HG03469 (cell line): Measurements from ENCODE around the gene DHH.

Experiments used
- ATAC-seq: cut with Tn5 transposase; IDR thresholded peaks from one replicate; pipeline ENCODE4 v1.9.1; 2021; ENCODE audit warnings: mild to moderate bottlenecking, moderate library complexity, moderate number of reproducible peaks; ENCODE audit not compliant: unreplicated experiment

DHH gene

DNA sequence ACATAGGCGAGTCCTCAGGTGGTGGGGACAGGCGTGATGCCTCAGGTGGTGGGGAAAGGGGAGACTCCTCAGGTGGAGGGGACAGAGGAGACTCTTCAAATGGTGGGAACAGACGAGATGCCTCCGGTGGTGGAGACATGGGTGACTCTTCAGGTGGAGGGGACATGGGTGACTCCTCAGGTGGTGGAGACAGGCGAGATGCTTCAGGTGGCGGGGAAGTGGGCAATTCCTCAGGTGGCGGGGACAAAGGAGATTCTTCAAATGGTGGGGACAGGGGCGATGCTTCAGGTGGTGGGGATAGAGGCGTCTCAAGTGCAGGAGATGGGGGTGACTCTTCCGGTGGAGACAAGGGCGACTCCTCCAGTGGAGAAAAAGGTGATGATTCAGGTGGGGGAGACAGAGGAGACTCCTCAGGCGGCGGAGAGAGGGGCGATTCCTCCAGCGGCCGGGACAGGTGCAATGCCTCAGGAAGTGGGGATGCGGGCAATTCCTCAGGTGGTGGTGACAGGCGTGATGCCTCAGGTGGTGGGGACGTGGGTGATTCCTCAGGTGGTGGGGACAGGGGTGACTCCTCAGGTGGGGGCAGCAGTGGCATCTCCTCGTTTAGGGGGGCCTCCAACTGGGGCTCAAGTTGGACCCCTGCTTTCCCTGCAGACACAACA is 42.7 kb downstream of the DHH start:
- ATAC-seq = no peak

DNA sequence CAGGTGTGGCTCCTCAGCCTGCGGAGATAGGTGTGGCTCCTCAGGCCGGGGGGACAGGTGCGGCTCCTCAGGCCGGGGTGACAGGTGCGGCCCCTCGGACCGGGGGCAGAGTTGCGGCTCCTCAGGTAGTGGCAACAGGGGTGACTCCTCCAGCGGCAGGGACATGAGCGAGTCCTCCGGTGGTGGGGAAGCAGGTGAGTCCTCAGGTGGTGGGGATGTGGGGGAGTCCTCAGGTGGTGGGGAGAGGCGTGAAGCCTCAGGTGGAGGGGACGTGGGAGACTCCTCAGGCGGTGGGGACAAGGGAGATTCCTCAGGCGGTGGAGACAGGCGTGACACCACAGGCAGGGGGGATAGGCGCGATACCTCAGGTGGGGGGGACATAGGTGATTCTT is 43.2 kb downstream of the DHH start:
- no peak for ATAC-seq

DNA sequence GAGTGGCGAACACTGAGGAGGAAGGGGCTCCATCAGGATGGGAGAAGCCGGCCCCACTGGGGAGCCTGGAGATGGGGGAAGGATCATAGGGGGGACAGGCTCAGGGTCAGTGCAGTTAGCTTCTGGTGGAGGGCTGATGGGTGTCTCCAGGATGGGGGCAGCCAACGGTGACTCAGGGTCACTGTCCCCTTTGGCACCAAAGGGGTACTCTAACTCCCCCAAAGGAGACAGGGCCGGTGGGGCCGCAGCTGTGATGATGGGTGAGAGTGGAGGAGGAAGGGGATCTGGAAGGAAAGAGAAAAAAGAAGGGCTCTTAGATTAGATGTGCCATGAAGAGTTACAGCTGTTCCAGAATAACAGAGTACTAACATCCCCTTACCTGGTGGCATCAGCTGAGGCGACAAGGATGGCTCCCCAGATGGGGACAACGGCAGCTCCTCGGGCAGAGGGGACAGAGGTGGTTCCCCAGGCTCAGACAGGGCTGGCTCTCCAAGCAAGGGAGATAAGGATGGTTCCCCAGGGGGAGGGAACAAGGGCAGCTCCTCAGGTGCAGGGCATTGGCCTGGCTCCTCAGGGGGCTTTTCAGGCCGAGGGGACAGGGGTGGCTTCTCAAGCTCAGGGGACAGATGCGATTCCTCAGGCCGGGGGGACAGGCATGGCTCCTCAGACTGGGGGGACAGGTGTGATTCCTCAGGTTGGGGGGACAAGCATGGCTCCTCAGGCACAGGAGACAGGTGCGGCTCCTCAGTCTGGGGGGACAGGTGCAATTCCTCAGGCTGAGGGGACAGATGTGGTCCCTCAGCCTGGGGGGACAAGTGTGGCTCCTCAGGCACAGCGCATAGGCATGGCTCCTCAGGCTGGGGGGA is 43.9 kb downstream of the DHH start:
- ATAC-seq = no peak

DNA sequence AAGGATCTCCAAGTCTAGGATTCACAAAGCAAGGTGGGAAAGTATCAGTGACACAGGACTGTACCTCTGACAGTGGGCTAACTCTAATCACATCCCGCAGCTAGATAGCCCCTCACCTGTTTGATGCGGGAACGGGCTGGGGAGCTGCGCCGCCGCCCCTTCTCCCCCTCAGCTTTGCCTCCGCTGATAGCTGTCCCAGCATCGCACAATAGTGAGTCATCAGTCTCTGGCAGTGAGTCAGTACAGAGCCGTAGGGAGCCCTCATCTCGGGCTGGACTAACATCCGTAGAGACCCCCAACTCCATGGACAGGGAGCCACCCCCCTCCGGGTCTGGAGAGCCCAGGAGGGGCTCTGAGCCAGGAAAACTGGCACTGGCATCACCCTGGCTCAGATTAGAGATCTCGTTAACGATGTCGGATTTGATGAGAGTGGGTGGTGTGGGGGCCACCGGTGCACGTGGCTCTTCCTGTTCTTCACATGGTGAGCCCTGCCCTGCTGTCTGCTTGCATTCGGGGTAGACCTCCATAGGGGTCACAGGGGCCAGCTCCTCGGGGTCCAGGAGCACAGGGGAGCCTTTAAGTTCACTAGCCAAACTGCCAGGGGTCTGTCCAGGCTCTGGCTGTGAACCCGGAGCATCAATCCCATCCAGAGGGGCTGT is 44.9 kb downstream of the DHH start:
- no peak for ATAC-seq

DNA sequence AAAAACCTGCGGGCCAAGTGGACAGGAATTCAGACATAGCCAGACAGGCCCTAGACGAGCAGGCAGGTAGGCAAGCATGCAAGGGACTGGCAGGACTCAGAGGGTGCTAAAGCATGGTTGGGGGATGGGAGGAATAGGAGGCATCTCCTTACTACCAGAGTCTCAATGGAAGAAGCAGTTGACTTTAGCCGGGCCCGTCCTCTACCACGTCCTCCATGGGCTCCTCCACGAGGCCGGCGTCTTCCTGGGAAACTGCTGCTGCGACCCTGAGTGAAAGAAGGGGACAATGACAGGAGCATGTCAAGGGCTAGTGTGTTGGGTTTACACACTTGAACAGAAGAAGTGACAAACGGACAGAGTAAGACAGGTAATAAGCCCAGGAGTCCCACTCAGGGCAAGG is 45.6 kb downstream of the DHH start:
- ATAC-seq = no peak

DNA sequence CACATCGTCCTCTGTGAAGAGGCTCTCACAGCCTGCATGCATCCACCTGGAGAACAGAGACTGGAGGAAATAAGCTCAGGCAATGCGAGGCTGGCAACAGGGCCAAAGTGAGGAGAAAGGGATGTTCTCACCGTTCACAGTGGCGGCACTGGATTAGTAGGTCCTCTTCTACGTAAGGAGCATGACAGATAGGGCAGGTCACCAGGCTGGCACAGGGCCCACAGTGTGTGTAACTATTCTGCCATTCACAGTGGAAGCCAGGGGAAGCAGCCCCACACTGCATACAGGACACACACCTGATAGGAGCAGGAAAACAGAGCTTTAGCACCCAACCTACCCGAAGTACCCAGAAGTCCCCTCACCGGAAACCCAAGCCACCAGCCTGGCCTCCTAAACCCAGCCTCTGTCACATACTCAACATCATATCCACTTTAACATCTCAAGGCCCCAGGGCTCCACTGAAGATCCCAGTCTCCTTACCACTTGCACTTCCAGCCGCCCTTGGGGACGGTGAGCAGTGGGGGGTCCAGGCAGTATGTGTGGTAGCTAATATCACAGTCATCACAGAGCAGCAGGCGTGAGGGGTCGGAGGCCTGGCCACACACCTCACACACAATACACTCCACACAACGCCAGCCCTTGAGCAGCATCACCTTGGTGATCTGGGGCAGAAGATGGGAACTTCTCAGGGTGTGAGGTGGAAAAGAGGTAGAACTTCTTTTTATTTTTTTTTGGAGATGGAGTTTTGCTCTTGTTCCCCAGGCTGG is 48.3 kb downstream of the DHH start:
- no peak for ATAC-seq

DNA sequence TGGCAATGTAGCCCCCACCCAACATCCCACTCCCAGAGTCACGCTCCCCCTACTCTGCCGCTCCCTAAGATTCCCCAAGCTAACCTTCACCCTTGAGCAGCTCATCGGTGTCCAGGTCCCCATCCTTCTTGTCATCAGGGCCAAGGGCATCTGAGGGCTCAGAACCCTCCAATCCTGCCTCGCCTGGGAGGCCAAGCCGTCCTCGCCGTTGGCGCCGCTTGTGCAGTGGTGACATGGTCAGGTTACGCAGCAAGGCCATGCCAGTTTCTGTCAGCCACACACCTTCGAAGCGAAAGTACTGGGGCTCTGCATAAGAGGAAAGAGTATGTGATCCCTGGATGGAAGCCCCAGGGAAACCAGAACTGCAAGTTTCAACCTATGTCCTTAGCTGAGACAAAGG is 49.9 kb downstream of the DHH start:
- ATAC-seq = no peak

DNA sequence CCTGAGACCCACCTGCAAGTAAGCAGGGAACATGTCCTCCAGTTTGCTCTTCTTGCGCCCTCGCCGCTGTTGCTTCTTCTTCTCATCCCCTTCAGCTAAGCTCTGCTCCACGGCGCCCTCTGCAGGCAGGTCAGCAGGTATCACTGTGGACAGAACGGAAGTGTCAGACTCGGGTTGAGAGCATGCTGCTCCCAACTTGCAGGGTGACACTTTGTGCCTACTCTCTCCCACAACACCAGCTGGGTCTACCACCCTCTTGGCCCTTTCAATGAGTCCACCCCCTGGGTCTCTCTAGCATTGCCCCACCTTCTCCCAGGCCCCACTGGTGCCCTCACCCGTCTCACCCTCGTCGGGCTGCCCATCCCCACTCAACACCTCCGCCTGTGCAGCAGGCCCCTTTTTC is 50.7 kb downstream of the DHH start:
- ATAC-seq = no peak

DNA sequence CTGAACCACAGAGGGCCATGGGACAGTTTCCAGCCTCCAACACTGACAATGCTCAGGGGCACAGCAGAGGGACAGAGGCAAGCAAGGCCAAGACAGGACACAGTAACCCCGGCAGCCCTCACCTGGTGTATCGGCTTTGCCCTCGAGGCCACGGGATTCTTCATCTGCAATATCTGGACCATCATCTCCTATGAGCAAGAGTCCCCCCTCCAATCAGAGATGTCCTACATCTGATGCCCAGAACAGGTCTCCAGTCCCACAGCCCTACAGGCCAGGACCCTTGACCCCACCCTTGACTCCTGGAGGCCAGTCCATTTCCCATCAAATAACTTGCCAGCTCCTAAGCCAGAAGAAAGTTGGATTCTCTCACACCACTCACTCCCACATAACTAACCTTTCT is 51.4 kb downstream of the DHH start:
- ATAC-seq = no peak

DNA sequence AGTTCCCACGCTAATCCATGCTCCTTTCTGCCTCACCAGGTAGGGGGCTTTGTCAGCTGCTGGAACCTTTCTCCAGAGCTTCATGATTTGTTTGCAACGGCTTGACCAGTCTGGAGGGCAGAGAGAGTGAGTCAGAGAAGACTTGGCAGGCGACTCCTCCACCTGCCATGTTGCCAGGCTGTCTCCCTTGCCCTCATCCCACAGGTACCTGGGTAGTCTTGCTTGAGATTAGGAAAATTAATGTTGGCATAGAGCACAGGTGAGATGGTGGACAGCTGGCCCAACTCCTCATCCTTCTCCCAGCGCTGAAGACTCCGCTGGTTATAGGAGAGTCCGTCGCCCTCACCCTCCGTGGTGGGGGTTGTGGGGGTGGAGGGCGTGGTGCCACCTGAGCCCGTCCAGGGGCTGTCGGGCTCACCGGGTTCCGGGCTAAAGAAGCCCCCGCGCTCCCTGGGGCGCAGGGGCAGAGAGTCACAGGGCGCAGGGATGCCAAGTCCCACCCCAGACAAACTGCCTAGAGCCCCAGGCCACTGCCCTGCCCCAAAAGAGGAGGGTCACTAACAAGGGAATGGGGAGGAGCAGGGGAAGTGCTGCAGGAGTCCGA is 52.6 kb downstream of the DHH start:
- no peak for ATAC-seq

DNA sequence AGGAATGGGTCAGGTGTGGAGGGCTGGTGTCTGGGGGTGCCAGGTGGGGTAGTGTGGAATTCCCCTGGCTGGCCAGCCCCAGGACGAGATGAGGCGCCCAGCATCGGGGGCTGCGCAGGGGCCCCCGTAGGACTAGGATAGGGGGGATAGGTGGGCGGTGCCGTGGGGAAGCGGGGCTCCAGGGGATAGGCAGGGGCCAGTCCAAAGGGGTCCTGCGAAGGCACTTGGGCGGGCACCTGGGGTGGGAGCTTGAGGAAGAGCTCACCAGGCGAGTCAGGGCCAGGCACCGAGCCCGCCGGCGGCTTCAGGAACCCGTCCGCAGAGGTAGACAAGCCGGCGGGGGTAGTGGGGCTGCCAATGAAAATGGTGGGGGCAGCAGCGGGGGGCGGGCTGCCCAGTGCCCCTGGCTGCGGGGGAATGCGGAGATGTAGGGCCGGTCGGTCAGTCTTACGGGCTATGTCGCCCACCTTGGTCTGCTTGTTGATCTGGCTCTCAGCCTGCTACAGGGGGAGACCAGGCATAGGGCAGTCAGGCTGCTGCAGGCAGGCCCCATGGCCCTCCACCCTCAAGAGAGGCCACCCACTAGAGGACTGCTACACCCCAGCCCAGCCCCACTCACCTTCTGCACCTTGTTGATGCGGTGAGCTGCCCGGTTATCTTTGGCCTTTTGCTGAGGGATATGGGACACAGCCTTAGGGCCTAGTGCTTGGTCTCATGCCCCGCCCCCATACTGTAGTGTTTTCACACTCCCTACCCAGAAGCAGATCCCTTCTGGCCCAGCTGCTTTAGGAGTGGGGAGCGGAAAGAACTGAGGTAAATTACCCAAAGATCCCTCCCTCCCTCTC is 53.3 kb downstream of the DHH start:
- ATAC-seq = no peak

DNA sequence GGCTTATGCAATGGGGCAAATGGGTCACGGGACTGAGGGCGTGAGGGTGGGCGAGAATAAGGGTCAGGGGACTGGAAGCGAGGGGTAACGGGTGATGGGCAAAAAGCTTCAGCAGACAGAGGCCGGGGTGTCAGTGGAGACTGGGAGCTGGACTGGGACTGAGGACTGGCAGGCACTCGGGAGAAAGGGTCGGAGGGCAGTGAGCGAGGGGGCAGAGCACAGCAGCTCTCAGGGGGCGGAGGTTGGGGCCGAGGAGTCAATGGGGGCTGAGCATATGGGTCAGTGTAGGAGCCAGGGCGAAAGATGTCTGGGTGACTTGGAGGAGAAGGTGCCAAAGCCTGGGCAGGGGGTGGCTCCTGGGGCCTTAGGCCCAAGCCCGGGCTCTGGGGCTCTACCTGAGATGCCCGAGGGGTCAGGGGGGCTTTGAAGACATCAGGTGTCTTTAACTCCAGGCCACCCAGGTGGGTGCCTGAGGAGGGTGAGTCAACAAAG is 54.2 kb downstream of the DHH start:
- ATAC-seq = no peak

DNA sequence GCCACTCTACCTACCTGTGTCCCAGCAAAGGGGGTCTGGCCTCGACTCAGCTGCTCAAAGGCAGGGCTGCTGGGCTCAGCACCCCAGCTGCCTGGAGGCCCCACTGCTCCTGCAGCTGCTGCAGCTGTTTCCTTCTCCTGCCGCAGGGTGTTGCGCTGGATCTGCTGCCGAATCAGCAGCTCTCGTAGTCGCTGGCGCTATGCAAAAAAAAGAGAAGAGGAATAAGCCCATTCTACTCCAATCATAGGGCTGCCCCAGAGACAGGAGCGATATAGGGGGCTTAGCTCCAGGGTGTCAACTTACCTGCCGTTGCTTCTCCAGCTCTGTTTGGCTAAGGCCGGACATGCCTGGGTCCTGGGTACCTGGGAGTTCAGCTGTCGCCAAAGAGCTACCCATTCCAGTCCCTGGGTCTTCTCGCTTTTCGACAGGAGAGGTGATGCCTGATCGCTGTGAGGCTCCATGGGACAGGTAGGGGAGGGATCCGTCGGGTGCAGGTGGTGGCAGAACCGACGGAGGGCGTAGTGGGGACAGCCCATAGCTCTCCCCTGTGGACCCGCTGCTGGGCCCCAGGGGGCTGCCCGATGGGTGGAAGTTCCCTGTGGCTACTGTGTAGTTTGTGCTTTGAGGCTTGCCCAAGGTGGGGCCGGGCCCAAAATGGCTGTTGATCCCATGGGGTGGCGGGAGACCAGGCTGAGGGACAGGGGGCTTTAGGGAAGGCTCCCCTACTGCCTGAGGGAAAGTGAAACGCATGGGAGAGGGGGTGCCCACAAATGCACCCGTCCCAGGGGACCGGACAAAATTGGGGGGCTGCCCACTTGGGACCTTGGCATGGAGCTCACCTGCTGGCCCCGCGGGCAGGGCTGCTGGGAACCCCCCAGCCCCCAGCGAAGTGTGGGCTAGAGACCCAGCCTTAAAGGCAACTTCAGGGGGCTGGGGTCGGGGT is 54.9 kb downstream of the DHH start:
- no peak for ATAC-seq

DNA sequence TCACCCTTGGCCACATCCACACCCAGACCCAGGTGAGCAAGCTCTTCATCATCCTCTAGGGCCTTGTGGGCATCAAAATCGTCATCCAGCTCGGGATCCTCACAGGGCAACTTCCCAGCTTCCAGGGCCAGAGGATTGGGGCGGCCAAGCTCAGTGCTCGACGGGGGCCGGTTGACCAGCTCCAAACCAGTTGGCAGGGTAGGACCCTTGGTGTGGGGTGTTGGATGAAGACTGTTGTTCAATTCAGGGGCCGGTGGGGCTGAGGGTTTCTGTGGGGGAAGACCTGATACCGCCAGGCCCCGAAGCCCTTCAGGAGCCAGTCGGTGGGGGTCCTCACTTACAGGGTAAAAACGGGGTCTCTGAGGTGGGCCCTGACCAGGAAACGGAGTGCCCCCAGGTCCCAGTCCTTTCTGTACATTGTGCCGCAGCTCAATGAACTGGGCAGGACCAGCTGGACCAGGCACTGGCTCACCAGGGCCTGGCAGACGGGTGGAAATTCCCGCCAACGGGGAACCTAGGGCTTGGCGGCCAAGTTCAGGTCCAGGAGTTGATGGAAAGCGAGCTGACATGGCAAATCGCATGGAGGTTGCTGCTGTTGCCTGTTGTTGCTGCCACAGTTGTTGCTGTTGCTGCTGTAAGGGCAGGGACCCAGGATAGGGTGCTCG is 56.2 kb downstream of the DHH start:
- ATAC-seq = no peak

DNA sequence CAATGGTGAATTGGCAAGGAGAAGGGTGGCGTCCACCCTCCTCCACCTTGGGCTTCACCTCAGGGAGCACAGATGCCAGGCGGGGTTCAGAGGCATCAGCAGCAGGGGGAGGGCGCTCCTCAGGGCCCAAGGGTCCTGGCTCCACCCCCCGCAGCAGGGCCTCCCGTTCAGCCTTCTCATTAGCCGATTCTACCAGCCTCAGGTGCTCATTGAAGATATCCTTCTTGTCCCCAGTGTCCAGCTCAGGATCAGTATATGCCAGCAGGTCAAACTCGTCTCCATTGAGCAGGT is 56.7 kb downstream of the DHH start:
- no peak for ATAC-seq

DNA sequence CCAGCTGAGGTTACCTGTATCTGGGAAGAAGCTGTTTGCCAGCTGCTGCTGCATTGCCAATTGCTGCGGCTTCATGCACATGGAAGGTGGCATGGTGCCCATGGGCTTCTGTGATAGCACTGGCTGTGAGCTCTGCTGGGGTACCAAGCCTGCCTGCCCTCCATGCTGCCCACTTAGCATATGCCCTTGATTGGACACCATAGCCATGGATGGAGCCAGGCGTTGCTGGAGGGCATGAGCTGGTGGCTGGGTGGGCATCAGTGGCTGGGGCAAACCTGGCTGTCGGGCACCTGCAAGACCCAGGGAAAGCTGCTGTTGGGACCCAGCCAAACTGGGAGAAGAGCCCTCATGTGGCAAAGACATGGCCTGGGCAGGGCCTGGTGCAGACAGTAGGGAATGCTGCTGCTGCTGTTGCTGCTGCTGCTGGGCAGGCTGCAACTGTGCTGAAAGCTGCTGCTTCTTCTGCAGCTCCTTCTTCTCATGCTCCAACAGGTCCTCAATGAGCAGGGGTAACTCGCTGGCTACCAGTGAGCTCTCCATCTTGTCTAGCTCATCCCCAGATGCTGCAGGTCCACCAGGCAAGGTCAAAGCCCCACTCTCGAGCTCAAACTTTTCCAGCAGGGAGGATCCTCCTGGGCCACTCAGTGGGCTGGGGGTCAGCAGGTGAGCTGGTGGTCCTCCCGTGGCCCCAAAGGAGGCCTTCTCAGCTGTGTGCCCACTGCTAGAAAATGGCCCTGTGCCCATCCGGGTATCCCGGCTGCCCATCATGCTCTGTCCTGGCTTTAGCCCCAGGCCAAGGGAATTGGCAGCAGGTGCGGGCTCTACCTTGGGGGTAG is 57.3 kb downstream of the DHH start:
- no peak for ATAC-seq
